Activated CD4-positive, CD25-positive, alpha-beta regulatory T cell treated with anti-CD3 and anti-CD28 coated beads, Interleukin-2, amount 50 U/mL, for 16 hours (primary cell): ENCODE measurements around the gene RFX4.

Experiments
- DNase-seq: peaks from one replicate; pipeline ENCODE4 v3.0.0-alpha.2; 2020; ENCODE audit warnings: low read depth, low spot score

The RFX4 gene

GRCh38 chr12:106646472-106646871 is 63.7 kb downstream of the RFX4 start:
- no peak for DNase-seq

- DNase-seq, result no peak
Observed at GRCh38 chr12:106647793-106648514, 65.2 kb downstream of the RFX4 start.

GRCh38 chr12:106648736-106649135 is 65.9 kb downstream of the RFX4 start:
- no peak for DNase-seq

GRCh38 chr12:106651552-106651951 is 68.7 kb downstream of the RFX4 start:
- no peak for DNase-seq

- no peak for DNase-seq
Observed at GRCh38 chr12:106652510-106653015, 69.8 kb downstream of the RFX4 start.

GRCh38 chr12:106655577-106655976 is 72.8 kb downstream of the RFX4 start:
- no peak for DNase-seq

GRCh38 chr12:106657488-106657887 is 74.7 kb downstream of the RFX4 start:
- no peak for DNase-seq

- DNase-seq, result no peak
Observed at GRCh38 chr12:106663385-106663784, 80.6 kb downstream of the RFX4 start.

- DNase-seq, result no peak
Observed at GRCh38 chr12:106669216-106669615, 86.4 kb downstream of the RFX4 start.

GRCh38 chr12:106670131-106670530 is 87.3 kb downstream of the RFX4 start:
- no peak for DNase-seq

- no peak for DNase-seq
Observed at GRCh38 chr12:106671840-106672239, 89.0 kb downstream of the RFX4 start.

GRCh38 chr12:106672314-106673025 is 89.7 kb downstream of the RFX4 start:
- DNase-seq, result no peak

- no peak for DNase-seq
Observed at GRCh38 chr12:106673141-106673540, 90.3 kb downstream of the RFX4 start.

GRCh38 chr12:106675651-106676435 is 93.0 kb downstream of the RFX4 start:
- no peak for DNase-seq

GRCh38 chr12:106679574-106679973 is 96.8 kb downstream of the RFX4 start:
- no peak for DNase-seq

- no peak for DNase-seq
Observed at GRCh38 chr12:106680280-106680679, 97.5 kb downstream of the RFX4 start.

GRCh38 chr12:106681210-106681609 is 98.4 kb downstream of the RFX4 start:
- no peak for DNase-seq

GRCh38 chr12:106682594-106683234 is 99.9 kb downstream of the RFX4 start:
- no peak for DNase-seq

GRCh38 chr12:106684497-106684896 is 101.7 kb downstream of the RFX4 start:
- DNase-seq, result no peak

- no peak for DNase-seq
Observed at GRCh38 chr12:106685381-106685780, 102.6 kb downstream of the RFX4 start.

- DNase-seq, result no peak
Observed at GRCh38 chr12:106687672-106688071, 104.9 kb downstream of the RFX4 start.
